GM19463 (cell line): Measurements from ENCODE around the gene DROSHA.
A peak's percentile ranks its signal among the peaks of the same experiment; 100 is the strongest.
"Not testable (repeated sequence)": the region's sequence is repeated elsewhere in the genome, so short reads cannot be mapped to it uniquely, and the experiment has no call there.

Source experiments
- ATAC-seq: cut with Tn5 transposase; IDR thresholded peaks from one replicate; pipeline ENCODE4 v1.9.1; 2021; ENCODE audit warnings: mild to moderate bottlenecking, moderate library complexity; ENCODE audit not compliant: unreplicated experiment

DROSHA gene

GRCh38 chr5:31385774-31386537 is 145.9 kb downstream of the DROSHA start:
- no peak for ATAC-seq

DNA sequence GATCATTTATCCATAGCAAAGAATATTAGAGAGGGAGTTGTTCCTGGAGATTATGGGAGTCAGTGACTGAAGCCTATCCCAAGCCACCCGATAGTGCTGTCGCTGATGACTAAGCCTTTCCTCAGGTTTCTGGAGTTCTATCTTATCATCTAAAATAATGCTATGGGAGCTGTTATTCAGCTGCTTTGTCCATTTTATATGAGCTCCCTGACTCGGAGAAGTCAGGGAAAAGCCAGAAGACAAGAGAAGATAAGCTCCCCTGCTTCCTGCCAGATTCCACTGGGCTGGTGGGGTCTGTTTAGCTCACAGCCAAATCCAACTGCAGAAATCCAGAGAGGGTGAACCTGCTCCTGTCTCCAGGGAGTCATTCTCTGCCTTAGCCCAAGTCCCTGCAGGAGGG is 148.2 kb downstream of the DROSHA start:
- ATAC-seq, result no peak

DNA sequence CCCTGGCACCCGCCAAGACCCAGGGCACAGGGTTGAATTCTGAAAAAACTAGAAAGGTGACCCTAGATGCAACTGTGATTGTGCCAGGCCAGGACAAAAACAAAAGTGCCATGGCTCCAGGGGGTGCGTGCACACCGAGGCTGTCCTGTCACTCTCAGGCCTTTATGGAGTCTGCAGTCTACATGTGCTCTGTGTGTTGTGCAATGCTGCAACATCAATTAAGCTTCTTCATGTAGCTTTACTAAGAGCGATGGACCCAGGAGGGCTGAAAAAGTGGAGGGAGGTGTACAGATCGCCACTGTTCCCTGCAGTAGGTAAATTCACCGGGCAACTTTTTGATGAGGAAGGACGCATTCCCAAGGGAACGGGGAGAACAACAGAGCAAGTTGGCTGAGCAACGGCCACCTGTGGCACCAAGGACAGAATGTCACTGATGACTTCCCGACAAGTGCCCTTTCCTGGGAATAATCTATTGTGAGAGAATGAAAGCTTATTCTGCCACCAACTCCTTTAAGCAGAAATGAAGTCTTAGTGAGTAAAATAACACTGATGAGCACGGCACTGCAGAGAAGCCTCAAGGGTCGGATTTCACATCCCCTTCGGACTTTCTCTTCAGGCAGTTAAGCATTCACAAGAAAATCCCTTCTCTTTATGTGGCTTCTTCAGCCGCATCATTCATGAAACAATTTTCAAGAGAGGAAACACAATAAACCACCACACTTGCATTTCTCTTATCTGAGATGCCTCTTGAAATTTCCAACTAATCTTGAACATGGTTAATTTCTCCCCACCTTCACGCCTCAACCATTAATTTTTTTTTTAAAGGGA is 149.6 kb downstream of the DROSHA start:
- peak; percentile 75 for ATAC-seq

- no peak for ATAC-seq
Observed at GRCh38 chr5:31381299-31381698, 150.6 kb downstream of the DROSHA start.

- no peak for ATAC-seq
Observed at GRCh38 chr5:31380049-31380448, 151.8 kb downstream of the DROSHA start.

DNA sequence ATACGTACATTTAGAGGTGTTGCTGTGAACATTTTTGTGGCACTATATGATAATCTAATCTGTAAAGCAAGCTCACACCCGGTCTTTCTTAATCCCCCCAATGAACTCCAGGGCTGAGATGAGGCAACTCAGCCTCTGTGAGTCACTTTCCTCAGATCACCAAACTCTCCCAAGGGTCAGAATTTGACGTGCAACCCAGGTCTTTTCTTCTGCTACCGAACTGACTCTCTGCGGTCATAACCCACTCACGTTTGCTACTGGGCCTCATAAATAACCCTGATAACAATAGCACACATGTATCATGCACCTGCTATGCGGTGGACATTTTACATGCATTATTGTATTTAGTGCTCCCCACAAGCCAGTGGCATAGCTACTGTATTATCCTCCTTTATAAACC is 153.1 kb downstream of the DROSHA start:
- ATAC-seq, result no peak

GRCh38 chr5:31378136-31378535 is 153.8 kb downstream of the DROSHA start:
- ATAC-seq, result no peak

GRCh38 chr5:31377274-31377946 is 154.5 kb downstream of the DROSHA start:
- no peak for ATAC-seq

DNA sequence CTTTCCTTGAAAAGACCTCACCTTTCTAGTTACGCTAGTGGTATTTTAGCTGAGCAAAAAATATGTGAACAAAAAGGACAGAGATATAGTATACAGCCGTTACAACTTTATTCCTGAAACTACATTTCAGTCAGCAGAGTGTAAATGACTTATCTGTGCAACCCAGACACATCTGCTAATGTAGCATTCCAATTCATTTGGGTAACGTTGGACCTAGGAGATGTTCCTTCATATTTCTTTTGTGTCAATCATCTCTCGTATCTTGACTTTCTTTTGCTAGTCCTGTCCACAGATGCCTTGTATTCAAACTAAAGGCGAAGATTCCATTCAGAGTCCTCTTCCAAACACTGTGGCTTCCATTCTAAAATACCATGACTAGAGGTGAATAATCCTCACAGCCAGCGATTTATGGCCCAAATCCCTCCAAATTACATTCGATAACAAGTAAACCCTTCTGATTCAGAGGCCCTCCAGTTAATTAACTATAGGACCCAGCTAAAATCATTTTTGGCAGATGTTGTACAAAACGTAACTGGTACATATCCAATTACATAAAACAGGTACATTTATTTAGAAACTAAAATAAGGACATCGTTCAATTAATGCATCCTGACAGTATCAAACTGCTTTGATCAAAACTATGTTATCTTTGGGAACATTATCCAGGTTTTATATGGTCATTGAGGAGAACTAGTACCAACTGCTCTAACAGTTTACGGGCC is 155.7 kb downstream of the DROSHA start:
- no peak for ATAC-seq

GRCh38 chr5:31372124-31372523 is 159.8 kb downstream of the DROSHA start:
- ATAC-seq, result no peak

GRCh38 chr5:31366941-31367340 is 165.0 kb downstream of the DROSHA start:
- ATAC-seq, result no peak

DNA sequence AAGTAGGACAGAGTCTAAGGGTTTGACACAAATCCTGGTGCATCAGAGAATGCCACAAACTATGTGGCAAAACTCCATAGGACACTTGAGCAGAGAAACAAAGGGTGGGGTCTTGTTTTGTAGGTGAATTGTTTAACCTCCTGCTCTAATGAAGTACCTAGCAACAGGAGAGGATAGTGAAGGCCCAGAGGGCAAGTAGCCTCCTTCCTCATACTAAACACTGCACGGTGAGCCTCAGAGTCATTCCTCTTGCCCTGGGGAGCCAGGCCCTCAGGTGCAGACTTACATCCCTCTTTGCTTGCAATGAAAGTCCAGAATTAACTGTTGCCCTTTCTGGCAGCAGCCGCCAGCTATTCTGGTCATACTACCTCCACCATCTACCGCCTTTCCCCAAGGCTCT is 166.1 kb downstream of the DROSHA start:
- ATAC-seq, result no peak

DNA sequence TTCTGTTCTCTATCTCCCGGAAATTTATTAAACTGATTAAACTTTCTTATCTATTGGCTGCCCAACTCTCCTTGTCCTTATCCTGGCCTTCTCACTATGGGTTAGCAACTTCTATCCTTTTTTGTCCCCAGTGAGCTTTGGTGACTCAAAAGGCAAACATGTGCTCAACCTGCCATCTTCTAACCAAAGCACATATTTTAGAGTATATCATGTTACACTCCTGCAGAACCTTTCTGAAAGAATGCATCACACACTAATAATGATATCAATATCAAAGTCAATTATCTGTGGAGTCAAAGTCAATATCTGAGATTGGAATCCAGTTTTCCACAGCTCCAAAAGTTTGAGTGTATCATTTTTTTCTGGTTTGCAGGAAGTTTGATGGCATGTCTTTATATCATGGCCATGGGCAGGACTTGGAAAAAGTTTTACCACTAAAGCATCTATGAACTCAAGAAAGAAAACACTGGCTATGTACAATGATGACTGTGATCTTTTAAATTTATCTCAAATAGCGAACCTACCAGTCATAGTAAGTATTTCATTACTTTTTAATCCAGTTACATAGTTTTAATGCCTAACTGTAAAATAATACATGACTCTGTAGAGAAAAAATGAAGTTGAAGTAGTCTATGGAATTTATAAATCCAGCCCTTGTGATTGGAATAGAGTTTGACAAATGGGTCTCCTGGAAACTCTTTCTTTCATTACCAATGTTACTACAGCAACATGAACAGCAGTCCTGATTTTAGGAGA is 166.8 kb downstream of the DROSHA start:
- ATAC-seq, result no peak

DNA sequence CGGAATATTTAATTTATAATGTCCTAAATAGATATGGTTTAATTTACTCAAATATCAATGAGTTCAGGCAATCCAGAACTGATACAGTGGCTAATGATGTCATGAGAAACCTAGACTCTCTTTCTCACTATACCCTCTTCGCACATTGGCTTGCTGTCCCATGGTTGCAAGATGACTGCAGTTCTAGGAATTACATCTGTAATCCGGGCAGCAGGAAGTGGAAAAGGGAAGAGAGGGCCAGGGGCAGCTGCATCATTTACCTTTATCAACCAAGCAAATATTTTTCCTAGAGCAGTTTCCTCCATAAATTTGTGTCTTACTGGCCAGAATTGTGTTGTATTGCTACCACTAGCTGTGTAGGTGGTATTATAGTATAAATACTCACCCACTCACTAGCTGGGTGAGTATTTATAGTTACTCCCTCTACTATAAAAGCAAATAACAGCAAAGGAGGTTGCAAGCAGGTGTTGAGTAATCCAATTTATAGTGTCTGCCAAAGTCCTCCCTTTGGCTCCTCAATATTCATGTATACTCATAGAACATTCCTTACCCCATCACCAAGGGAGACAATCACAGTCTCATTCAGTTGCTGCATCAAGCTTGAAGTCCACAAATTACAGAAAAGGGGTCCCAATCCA is 168.8 kb downstream of the DROSHA start:
- ATAC-seq, result no peak

DNA sequence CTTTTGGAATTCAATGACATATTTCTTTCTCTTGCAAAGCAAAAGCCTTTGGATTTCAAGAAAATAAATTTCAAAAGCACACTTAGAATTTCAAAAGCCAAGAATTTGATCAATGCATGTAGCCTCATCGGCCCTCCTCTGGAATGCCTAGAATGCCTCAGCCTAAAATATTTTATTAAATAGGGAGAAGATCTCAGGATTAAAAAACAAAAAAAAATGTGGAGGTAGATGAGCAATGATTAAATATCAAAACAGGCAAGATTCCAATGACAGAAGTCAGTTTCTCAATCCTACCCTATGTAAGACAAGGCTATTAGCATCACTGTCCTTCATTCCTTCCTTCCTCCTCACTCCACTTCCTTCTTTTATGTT is 169.4 kb downstream of the DROSHA start:
- no peak for ATAC-seq

DNA sequence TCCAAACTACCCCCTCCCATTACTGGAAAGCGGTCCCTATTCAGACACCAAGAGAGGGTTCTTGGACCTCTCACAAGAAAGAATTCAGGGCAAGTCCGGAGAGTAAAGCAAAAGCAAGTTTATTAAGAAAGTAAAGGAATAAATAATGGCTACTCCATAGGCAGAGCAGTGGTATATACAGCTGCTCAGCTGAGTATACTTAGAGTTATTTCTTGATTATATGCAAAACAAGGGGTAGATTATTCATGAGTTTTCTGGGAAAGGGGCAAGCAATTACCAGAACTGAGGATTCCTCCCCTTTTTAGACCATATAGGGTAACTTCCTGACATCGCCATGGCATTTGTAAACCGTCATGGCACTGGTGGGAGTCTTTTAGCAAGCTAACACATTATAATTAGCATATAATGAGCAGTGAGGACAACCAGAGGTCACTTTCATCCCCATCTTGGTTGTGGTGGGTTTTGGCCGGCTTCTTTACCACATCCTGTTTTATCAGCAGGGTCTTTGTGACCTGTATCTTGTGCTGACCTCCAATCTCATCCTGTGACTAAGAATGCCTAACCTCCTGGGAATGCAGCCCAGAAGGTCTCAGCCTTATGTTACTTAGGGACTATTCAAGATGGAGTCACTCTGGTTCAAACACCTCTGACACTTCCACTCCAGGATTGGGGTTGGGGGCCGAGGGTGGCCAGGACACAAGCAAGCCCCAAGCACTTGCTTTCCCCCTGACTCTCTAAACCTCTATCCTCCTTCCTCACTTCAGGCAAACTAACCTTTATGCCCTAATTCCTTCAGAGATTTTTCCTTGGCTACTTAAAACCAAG is 170.0 kb downstream of the DROSHA start:
- ATAC-seq, result not testable (repeated sequence)

- ATAC-seq, result no peak
Observed at GRCh38 chr5:31361234-31361633, 170.7 kb downstream of the DROSHA start.

DNA sequence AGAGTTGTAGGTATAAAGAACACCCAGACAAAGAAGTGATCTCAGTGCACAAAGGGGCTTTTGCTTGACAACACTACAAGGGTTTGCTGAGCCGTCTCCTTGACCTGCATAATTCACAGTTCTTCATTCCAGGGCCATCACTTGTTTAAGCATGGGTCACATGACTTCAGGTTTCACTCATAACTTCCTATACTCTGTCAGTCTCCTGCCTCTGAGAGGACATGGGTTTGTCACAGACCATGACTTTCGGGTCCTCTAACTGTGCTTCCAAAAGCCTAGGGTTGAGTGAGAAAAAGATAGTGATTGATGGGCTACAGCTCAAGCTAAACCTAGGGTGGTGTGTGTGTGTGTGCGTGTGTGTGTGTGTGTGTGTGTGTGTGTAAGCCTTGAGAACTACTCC is 172.1 kb downstream of the DROSHA start:
- no peak for ATAC-seq

DNA sequence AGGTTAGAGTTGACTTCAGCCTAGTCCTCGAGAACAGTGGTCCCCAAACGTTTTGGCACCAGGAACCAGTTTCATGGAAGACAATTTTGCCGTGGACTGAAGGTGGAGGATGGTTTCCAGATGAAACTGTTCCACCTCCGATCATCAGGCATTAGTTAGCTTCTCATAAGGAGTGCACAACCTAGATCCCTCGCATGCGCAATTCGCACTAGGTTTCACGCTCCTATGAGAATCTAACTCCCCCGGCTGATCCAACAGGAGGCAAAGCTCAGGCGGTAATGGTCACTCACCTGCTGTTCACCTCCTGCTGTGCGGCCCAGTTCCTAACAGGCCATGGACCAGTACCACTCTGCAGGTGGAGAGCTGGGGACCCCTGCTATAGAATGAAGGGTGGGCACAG is 174.9 kb downstream of the DROSHA start:
- no peak for ATAC-seq
